H1 (cell line): ENCODE data around the gene AAR2. TPM values are rescaled to one million over a fixed set of nuclear protein-coding genes. Genes with fewer than 3 reads are reported as not detected.

Experiments used
- CTCF ChIA-PET: fragments of 300-600 bp; sonication (Branson Sonifier 250); formaldehyde crosslinking; loops from one replicate; lab custom pipeline; 2021; ENCODE audit not compliant: partially characterized antibody; lab: Charles Lee
- POLR2A ChIA-PET: fragments of 300-600 bp; sonication (Branson Sonifier 250); formaldehyde crosslinking; loops from one replicate; lab custom pipeline; 2021; ENCODE audit warnings: inconsistent platforms; ENCODE audit not compliant: partially characterized antibody; lab: Charles Lee
- DNase-seq, 2 experiments: peaks; one replicate each; pipeline versions ENCODE4 v3.0.0 to v3.0.0-alpha.2; 2010 to 2022; ENCODE audit warnings: low spot score in 2 of 2, low read depth in 1 of 2, mixed read lengths in 1 of 2
- FAIRE-seq: peaks from 2 replicates; lab custom pipeline; 2011; peaks lifted over from hg19 to GRCh38; lab: Jason Lieb, UNC
- H2AFZ ChIP-seq: 2 replicates; pipeline ENCODE4 v1.8.1; 2012; ENCODE audit warnings: low read length, inconsistent platforms
- H2AK5ac ChIP-seq: 2 replicates; pipeline ENCODE4 v1.6.1; 2013; ENCODE audit warnings: low read depth, low read length
- H2BK120ac ChIP-seq: replicated peaks from 2 replicates; pipeline ENCODE3; 2013; ENCODE audit warnings: low read depth, low read length, inconsistent platforms
- H2BK12ac ChIP-seq: 2 replicates; pipeline ENCODE4 v1.6.1; 2013; ENCODE audit warnings: low read depth, low read length
- H2BK15ac ChIP-seq: 2 replicates; pipeline ENCODE4 v1.6.1; 2013; ENCODE audit warnings: low read length
- H2BK20ac ChIP-seq: 2 replicates; pipeline ENCODE4 v1.6.1; 2013; ENCODE audit warnings: low read length
- H2BK5ac ChIP-seq: 2 replicates; pipeline ENCODE4 v1.6.1; 2013; ENCODE audit warnings: low read depth, low read length
- H3K14ac ChIP-seq: 2 replicates; pipeline ENCODE4 v1.6.1; 2013; ENCODE audit warnings: inconsistent platforms; ENCODE audit not compliant: insufficient read length
- H3K18ac ChIP-seq: 2 replicates; pipeline ENCODE4 v1.6.1; 2013; ENCODE audit warnings: low read length; ENCODE audit errors: extremely low read depth
- H3K23ac ChIP-seq: 2 replicates; pipeline ENCODE4 v1.6.1; 2013; ENCODE audit warnings: inconsistent platforms; ENCODE audit not compliant: insufficient read length
- H3K23me2 ChIP-seq: 2 replicates; pipeline ENCODE4 v1.6.1; 2013; ENCODE audit warnings: low read depth, low read length
- H3K27ac ChIP-seq: 2 replicates; pipeline ENCODE4 v1.6.1; 2011; ENCODE audit warnings: low read depth, low read length, inconsistent platforms
- H3K27me3 ChIP-seq, 4 experiments: replicated peaks in 1 of 4; 1 replicate in 1 of 4; 2 replicates in 3 of 4; pipeline versions ENCODE4 v1.6.1 to v1.8.1; 2011 to 2013; ENCODE audit warnings: low read length in 3 of 4, mild to moderate bottlenecking in 3 of 4, inconsistent platforms in 2 of 4, mixed read lengths in 2 of 4, moderate library complexity in 1 of 4; ENCODE audit not compliant: control insufficient read depth in 3 of 4, insufficient read depth in 3 of 4; ENCODE audit errors: extremely low read depth in 1 of 4
- H3K36me3 ChIP-seq, 4 experiments: 2 replicates each; pipeline versions ENCODE4 v1.6.1 to v1.8.1; 2011 to 2013; ENCODE audit warnings: mild to moderate bottlenecking in 4 of 4, low read length in 3 of 4, moderate library complexity in 2 of 4, control low read depth in 1 of 4, inconsistent platforms in 1 of 4; ENCODE audit not compliant: insufficient read depth in 4 of 4, control insufficient read depth in 2 of 4
- H3K4ac ChIP-seq: replicated peaks from 2 replicates; pipeline ENCODE3; 2013; ENCODE audit warnings: low read length, low read depth, mixed read lengths, inconsistent platforms; ENCODE audit not compliant: insufficient read length
- H3K4me1 ChIP-seq, 4 experiments: replicated peaks in 1 of 4; 1 replicate in 1 of 4; 2 replicates in 3 of 4; pipeline versions ENCODE4 v1.6.1 to v1.8.1; 2011 to 2013; ENCODE audit warnings: low read length in 3 of 4, inconsistent platforms in 2 of 4, mixed read lengths in 1 of 4; ENCODE audit not compliant: insufficient read depth in 4 of 4, control insufficient read depth in 3 of 4
- H3K4me2 ChIP-seq, 2 experiments: 2 replicates each; pipeline versions ENCODE4 v1.6.1 to v1.8.1; 2011 to 2013; ENCODE audit warnings: low read depth in 2 of 2, low read length in 2 of 2, control low read depth in 1 of 2, inconsistent platforms in 1 of 2, mild to moderate bottlenecking in 1 of 2; ENCODE audit not compliant: insufficient read depth in 1 of 2
- H3K4me3 ChIP-seq, 4 experiments: fragments of 200-600, 300-600 bp in 1 of 4; sonication (generic), shearing (Covaris generic), sonication (Bioruptor Twin) in 1 of 4; 2 replicates each; pipeline versions ENCODE4 v1.5.1 to v1.8.1; 2011 to 2016; ENCODE audit warnings: low read length in 4 of 4, low read depth in 3 of 4, control low read depth in 2 of 4, inconsistent platforms in 2 of 4, mild to moderate bottlenecking in 2 of 4, mixed read lengths in 1 of 4, moderate library complexity in 1 of 4; ENCODE audit not compliant: insufficient read depth in 2 of 4; ENCODE audit errors: extremely low read depth in 1 of 4
- H3K56ac ChIP-seq: replicated peaks from 2 replicates; pipeline ENCODE3; 2013; ENCODE audit warnings: low read depth, mild to moderate bottlenecking, mixed read lengths, low read length, inconsistent platforms; ENCODE audit not compliant: insufficient read length
- H3K79me1 ChIP-seq: 2 replicates; pipeline ENCODE4 v1.6.1; 2013; ENCODE audit warnings: low read depth, low read length, control low read depth
- H3K79me2 ChIP-seq, 2 experiments: 2 replicates each; pipeline versions ENCODE4 v1.6.1 to v1.8.1; 2012 to 2013; ENCODE audit warnings: low read length in 2 of 2, mild to moderate bottlenecking in 2 of 2, inconsistent platforms in 1 of 2; ENCODE audit not compliant: insufficient read depth in 2 of 2, control insufficient read depth in 1 of 2
- H3K9ac ChIP-seq, 4 experiments: replicated peaks in 1 of 4; 1 replicate in 1 of 4; 2 replicates in 3 of 4; pipeline versions ENCODE4 v1.6.1 to v1.8.1; 2011 to 2013; ENCODE audit warnings: low read depth in 3 of 4, low read length in 3 of 4, control low read depth in 2 of 4, mild to moderate bottlenecking in 2 of 4, moderate library complexity in 2 of 4, inconsistent platforms in 1 of 4; ENCODE audit errors: extremely low read depth in 1 of 4
- H3K9me3 ChIP-seq, 2 experiments: 2 replicates each; pipeline versions ENCODE4 v1.6.1 to v1.8.1; 2012 to 2013; ENCODE audit warnings: mild to moderate bottlenecking in 2 of 2, moderate library complexity in 2 of 2, control low read depth in 1 of 2, inconsistent platforms in 1 of 2, low read depth in 1 of 2, low read length in 1 of 2, mixed read lengths in 1 of 2; ENCODE audit not compliant: insufficient read depth in 2 of 2
- H4K20me1 ChIP-seq, 2 experiments: replicated peaks in 1 of 2; 2 replicates each; pipeline versions ENCODE3 to v1.8.1; 2011 to 2013; ENCODE audit warnings: inconsistent platforms in 2 of 2, low read length in 2 of 2, mild to moderate bottlenecking in 1 of 2; ENCODE audit not compliant: insufficient read depth in 2 of 2, control insufficient read depth in 1 of 2
- H4K5ac ChIP-seq: 2 replicates; pipeline ENCODE4 v1.6.1; 2013; ENCODE audit warnings: low read length, low read depth, mixed read lengths, inconsistent platforms; ENCODE audit not compliant: insufficient read length
- H4K8ac ChIP-seq: 2 replicates; pipeline ENCODE4 v1.8.0; 2013; ENCODE audit warnings: mild to moderate bottlenecking, moderate library complexity, low read length, inconsistent platforms; ENCODE audit not compliant: insufficient read depth; ENCODE audit errors: extremely low read depth
- H4K91ac ChIP-seq: replicated peaks from 2 replicates; pipeline ENCODE3; 2013; ENCODE audit warnings: low read length, mixed read lengths, inconsistent platforms; ENCODE audit not compliant: insufficient read length
- GABPA ChIP-seq: IDR thresholded peaks from 2 replicates; pipeline ENCODE4 v1.6.1; 2011; ENCODE audit warnings: mild to moderate bottlenecking, low read length, moderate library complexity, borderline replicate concordance; ENCODE audit not compliant: insufficient read depth
- YY1 ChIP-seq: IDR thresholded peaks from 2 replicates; pipeline ENCODE4 v1.6.1; 2011; ENCODE audit warnings: low read depth, mild to moderate bottlenecking, low read length
- WGBS, 2 experiments: shearing (Covaris generic) in 1 of 2; methylation state at CpG; one replicate each; pipeline versions ENCODE4 v1.1.6 to v1.1.7; 2013 to 2015; ENCODE audit warnings: low lambda C conversion rate in 2 of 2, mixed read lengths in 2 of 2, inconsistent platforms in 1 of 2, low coverage in 1 of 2, missing lambda C conversion rate in 1 of 2; ENCODE audit not compliant: insufficient replicate concordance in 2 of 2, insufficient coverage in 1 of 2, insufficient read length in 1 of 2; ENCODE audit errors: extremely low coverage in 1 of 2, missing lambda C conversion rate in 1 of 2; 5-methylcytosine and 5-hydroxymethylcytosine counted together
- polyA plus RNA-seq, 7 experiments: library from polyadenylated mRNA; depleted of rRNA in 3 of 7; stranded (reverse) in 5 of 7; unstranded in 2 of 7; fragments of >200 nt in 5 of 7; fragments of 200-250 nt in 2 of 7; gene quantifications; 1 replicate in 5 of 7; 2 replicates in 1 of 7; 4 replicates in 1 of 7; pipeline versions ENCODE4 v1.2.1 to v1.2.3, GENCODE V29; 2011 to 2013; ENCODE audit warnings: missing spikeins in 2 of 7, mixed read lengths in 2 of 7
- total RNA-seq: library from RNA; stranded (reverse); fragmentation: NEBNext Ultra II Directional; extraction: Animal tissue kit (Norgen Biotek cat#: 25700); gene quantifications from 2 replicates; pipeline ENCODE4 v1.2.1, GENCODE V29; 2021

Gene AAR2
- total and polyA plus RNA-seq, 2 of the 8 experiments (the other 6 are each of a cell fraction or from before 2014, with no cell fraction given): 25.5 to 36.1 TPM

- no peak for DNase-seq
- no peak overlapping the region for H3K9ac ChIP-seq
- ChIA-PET POLR2A (interaction anchor here (1.0 to 2.1 kb wide), 4 partner anchors 11 to 168 kb away, joined by 3 to 6 read pairs (median 5); no protein-coding TSS in a partner anchor), CTCF (interaction anchor here (0.8 to 6.9 kb wide), 12 partner anchors 15 to 221 kb away, joined by 3 to 54 read pairs (median 4); no protein-coding TSS in a partner anchor)
- no peak overlapping the region for H3K18ac ChIP-seq
- no peak overlapping the region for H2BK120ac ChIP-seq
- H4K8ac ChIP-seq: no peak overlapping the region
- H3K23ac ChIP-seq: no peak overlapping the region
- no peak for FAIRE-seq
- no peak overlapping the region for H4K91ac ChIP-seq
- H3K14ac ChIP-seq: no peak overlapping the region
- H2BK15ac ChIP-seq: no peak overlapping the region
- H3K4me1 ChIP-seq: peaks cover 0 to 2% (median 0%) of the 10 kb centered on the region in 4 experiments; a peak in 4 of 7 replicates
- H3K27ac ChIP-seq: no peak overlapping the region
- H3K56ac ChIP-seq: no peak overlapping the region
- TF ChIP-seq GABPA: peak; percentile 73; the same call in 1 of the 2 replicates
- TF ChIP-seq YY1: no peak
- H3K9me3 ChIP-seq: no peaks in the 10 kb centered on the region
- H4K20me1 ChIP-seq: no peaks in the 10 kb centered on the region
- H3K4me2 ChIP-seq: no peak overlapping the region; a peak in 1 of 4 replicates
- H3K23me2 ChIP-seq: no peaks in the 10 kb centered on the region
- H3K4me3 ChIP-seq: no peak overlapping the region
- H2AFZ ChIP-seq: peak overlapping the region; percentile 73; the same call in 1 of the 2 replicates
- no peaks in the 10 kb centered on the region for H3K36me3 ChIP-seq
- H3K79me2 ChIP-seq: no peaks in the 10 kb centered on the region
- H3K27me3 ChIP-seq: no peaks in the 10 kb centered on the region
- no peaks in the 10 kb centered on the region for H3K79me1 ChIP-seq
- no peak overlapping the region for H3K4ac ChIP-seq
- H2AK5ac ChIP-seq: no peak overlapping the region
- H2BK20ac ChIP-seq: no peak overlapping the region
- WGBS, 2 experiments: 85% methylated on average over 20 of the region's 20 CpGs; no CpG with 5 or more reads in 1 of the 2 experiments
- no peak overlapping the region for H4K5ac ChIP-seq
- no peak overlapping the region; the same call in 1 of the 2 replicates for H2BK5ac ChIP-seq
- peak overlapping the region; percentile 13; the same call in 1 of the 2 replicates for H2BK12ac ChIP-seq
Observed at GRCh38 chr20:36270744-36271638, 34.7 kb downstream of the AAR2 start.
